Measurements from ENCODE around the gene UAP1L1.

- TF ChIP-seq CTCF (IDR thresholded peaks at IDR 0.05) (no peak), POLR2A (IDR thresholded peaks at IDR 0.05) (no peak)
These were observed 30.1 kb downstream of the UAP1L1 start for GRCh38 chr9:137107312-137107921.

All from breast epithelium (tissue), 3 donors.